HG03066 (cell line): ENCODE measurements around the gene FAM53B.
"Not testable (repeated sequence)": the region's sequence is repeated elsewhere in the genome, so short reads cannot be mapped to it uniquely, and the experiment has no call there.

Source experiments
- ATAC-seq: cut with Tn5 transposase; IDR thresholded peaks from one replicate; pipeline ENCODE4 v1.9.1; 2021; ENCODE audit warnings: low read depth; ENCODE audit not compliant: unreplicated experiment

The FAM53B gene, protein sequence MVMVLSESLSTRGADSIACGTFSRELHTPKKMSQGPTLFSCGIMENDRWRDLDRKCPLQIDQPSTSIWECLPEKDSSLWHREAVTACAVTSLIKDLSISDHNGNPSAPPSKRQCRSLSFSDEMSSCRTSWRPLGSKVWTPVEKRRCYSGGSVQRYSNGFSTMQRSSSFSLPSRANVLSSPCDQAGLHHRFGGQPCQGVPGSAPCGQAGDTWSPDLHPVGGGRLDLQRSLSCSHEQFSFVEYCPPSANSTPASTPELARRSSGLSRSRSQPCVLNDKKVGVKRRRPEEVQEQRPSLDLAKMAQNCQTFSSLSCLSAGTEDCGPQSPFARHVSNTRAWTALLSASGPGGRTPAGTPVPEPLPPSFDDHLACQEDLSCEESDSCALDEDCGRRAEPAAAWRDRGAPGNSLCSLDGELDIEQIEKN

DNA sequence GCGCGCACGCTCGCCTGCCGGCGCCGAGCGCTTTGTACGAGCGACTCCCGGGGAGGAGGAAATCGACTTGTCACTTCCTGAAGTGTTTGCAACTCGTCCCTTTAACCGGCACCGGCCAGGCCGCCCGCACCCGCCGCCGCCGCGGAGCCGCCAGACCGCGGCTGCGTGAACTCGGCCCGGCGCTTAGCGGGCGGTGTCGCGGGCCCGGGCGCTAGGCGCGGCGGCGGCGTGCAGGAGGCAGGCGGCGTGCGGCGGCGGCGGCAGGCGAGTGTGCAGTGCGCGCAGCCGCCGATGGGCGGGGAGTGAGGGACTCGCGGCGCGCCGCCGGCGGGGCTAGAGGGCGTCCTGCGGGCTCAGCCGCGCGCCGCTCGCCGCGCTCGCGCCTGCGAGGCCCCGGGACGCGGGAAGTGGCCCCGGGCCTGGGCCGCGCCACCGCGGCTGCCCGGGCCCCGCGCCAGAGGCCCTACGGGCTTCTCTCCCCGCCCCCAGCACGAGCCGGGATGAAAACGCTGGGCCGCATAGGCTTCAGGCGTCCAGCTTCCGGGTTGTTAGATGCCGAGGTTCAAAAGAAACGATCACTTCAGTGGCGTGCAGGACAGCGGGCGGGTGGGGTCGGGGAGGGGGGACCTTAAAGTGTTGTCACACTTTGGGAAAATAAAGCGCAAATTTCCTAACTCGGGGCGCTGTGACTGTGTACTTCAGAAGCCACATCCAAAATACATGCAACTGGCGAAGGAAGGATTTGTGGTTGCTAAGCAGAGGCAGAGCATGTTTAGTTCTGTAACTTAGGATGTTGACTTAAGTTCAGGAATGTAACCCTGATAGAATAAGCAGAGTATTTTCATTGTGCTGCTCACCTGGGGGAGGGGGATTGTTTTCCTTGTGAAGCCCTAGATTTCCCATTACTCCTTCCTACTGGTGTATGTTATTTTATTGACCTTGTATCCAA is at the start of gene FAM53B:
Gene FAM53B (minus strand): TSS at position 277 of the 949 bp plus-strand sequence. CDS start 37,665 bp downstream, outside the sequence.
- peak; percentile 58 for ATAC-seq

DNA sequence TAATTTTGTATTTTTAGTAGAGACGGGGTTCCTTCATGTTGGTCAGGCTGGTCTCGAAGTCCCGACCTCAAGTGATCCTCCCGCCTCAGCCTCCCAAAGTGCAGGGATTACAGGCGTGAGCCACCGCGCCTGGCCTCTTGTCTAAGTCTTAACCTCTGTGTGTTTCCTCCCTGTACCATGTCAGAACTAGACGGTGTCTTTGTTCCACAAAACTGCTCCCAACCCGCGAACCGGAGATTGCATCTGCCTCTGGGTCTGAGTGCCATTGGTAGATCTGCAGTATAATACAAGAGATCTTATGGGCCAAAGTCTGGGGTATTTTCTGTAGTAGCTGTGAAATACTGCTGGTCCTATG is 48.8 kb upstream of the FAM53B start:
- no peak for ATAC-seq

DNA sequence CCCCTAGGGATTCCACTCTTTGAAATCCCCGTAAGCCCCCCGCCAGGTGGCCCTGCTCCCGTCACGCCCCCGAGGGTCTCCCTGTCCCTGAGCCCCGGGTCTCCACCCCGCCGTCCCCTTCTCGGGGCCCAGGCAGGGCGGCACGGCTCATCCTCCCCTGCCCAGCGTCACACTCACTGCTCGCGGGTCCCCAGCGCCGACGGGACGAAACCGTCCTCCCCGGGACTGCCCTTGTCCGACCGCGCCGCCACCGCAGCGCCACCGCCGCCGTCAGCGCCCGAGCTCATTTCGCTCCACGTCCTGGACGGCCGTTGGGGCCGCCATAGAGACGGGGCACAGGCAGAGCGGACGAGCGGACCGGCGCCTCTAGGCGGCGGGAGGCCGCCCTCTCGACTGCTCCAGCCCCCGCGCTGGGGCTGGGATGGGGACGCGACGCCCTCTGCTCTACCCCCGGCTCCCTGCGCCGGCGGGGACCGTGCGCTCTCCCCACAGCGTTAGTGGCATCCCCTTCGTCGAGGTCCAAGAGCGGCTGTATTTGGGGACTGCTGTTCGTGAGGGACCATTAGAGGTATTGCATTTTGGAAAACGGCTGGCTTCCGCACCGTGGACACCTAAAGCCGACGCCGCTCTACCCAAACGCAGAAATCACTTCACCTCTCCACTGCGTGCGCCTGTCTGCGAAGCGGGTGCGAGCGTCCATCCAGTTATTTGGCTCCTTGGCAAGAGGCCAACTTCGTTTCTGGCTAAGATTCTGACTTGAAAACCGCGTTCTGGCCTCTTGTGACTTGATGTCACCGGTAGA is 47.6 kb upstream of the FAM53B start, which contains the start of gene EEF1AKMT2:
Gene EEF1AKMT2 (minus strand): TSS at position 341 of the 802 bp plus-strand sequence. CDS start 54 bp downstream, at position 287.
- ATAC-seq: peak; percentile 77

DNA sequence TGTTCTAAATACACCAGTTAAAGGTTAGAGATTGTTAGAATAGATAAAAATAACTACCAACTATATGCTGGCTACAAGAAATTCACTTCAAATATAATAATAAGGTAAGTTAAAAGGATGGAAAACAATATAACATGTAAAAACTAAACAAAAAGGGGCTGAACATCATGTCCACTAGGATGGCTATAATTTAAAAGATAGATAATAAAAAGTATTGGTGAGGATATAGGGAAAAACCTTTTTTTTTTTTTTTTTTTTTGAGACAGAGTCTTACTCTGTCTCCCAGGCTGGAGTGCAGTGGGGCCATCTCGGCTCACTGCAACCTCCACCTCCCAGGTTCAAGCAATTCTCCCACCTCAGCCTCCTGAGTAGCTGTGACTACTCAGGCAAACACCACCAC is 38.7 kb upstream of the FAM53B start:
- ATAC-seq: not testable (repeated sequence)

DNA sequence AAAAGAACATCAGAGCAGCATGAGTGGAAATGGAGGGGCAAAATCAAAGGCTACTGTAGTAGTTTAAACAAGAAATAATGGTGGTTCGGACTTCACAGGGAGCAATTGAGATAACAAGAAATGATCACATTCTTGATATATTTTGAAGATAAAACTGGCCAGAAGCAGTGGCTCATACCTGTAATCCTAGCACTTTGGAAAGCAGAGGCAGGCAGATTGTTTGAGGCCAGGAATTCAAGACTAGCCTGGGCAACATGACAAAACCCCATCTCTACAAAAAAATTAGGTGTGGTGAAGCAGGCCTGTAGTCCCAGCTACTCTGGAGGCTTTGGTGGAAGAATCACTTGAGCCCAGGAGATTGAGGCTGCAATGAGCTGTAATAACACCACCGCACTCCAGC is 24.6 kb upstream of the FAM53B start:
- no peak for ATAC-seq

- ATAC-seq: no peak
Measured at GRCh38 chr10:124765256-124765655, 21.1 kb upstream of the FAM53B start.

GRCh38 chr10:124763267-124763666 is 19.1 kb upstream of the FAM53B start:
- ATAC-seq: no peak

- no peak for ATAC-seq
Measured at GRCh38 chr10:124762281-124762680, 18.1 kb upstream of the FAM53B start.

DNA sequence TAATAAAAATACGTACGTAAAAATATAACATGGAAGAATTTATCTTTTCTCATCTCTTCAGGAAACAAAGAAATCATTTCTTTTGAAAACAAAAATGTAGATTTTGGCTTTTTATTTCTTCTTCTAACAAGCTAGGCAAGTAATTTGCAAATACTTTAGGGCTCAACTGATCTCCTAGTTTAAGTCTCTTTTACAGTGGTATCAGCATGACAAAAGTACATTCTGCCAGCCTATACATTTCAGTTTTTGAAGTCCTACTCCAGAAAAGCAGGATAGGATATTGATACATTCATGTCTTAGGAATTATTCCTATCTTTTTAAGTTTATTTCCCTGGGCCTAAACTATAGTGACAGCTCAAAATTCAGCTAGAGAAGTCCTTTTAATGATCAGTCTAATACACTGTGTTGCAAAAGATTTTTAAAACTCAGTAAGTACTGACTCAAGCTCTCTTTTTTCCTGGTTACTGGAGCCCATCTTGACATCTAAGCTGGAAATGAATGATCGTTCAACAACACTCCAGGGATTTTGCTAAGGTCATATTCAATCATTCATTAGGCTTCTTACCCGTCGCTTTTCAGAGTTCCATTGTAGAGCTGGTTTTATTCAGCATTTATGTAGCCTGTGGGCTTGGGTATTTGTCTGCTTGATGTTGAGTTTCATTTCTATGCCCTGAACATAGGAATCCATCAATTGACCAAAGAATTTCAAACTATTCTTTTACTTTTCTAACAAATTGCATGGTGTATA is 12.2 kb upstream of the FAM53B start:
- ATAC-seq: no peak

GRCh38 chr10:124755581-124755980 is 11.4 kb upstream of the FAM53B start:
- ATAC-seq: no peak

DNA sequence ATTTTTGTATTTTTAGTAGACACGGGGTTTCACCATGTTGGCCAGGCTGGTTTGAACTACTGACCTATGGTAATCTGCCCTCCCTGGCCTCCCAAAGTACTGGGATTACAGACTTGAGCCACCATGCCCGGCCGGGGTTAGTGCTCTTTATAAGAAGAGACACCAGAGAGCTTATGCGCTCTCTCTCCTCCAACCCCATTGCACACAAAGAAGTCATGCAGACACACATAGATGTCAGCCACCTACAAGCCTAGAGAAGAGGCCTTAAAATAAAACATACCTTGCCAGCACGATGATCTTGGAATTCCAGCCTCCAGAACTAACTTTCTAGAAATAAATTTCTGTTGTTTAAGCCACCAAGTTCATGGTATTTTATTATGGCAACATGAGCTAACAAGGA is 10.0 kb upstream of the FAM53B start:
- no peak for ATAC-seq

GRCh38 chr10:124748953-124749645 is 4.9 kb upstream of the FAM53B start:
- no peak for ATAC-seq

DNA sequence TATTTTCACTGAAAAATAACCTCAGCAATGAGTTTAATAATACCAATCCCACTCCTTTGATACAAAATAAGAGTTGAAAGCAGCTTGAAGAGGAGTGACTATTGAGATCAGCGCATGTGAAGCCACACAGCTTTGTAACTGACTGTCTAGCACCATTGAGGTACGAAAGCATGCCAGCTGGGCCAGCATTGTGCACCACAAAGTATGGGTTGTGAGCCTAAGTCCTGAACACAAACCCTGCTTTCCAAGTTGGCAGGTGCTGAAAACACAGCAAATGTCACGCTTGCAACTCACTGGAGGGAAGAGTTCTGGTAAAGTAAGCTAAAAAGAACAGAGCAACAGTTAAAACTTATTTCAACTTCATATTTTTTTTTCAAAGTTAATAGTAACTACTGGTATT is 4.0 kb upstream of the FAM53B start:
- no peak for ATAC-seq

DNA sequence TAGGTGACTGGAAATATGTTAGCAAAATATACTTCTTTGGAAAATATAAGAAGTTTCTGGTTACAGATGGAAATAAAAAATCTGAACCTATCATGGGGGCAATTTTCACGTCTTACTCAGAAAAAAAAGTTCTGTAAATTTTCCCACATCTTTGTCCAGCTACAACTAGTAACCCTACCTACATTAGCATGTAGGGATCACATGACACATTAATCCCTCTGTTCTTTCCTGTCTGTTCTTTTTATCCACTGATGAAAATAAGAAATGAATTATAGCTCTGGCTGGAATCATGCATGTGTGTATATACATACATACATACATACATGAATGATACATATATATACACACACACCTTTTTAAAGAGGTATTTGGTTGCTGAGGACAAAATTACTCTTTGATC is 3.6 kb upstream of the FAM53B start:
- ATAC-seq: no peak

- no peak for ATAC-seq
Measured at GRCh38 chr10:124746992-124747391, 2.8 kb upstream of the FAM53B start.

GRCh38 chr10:124746447-124746846 is 2.3 kb upstream of the FAM53B start:
- not testable (repeated sequence) for ATAC-seq

- no peak for ATAC-seq
Measured at GRCh38 chr10:124745673-124746072, 1.5 kb upstream of the FAM53B start.

DNA sequence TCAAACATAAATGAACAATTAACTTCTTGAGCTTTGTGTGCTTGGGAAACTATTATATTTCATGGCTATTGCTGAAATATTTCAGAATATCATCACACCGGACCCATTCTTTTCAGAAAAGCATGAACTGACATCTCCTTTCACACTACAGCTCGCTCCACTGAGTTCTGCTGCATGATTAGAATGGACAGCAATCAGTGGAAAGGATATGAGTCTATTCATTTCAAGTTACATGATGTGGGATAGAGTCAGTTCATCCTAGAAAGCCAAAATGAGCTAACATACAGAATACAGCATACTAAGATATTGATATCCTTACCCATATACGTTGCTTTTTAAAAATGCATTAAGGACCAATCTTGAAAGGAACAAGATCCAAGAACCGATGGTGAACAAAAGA is 1.1 kb upstream of the FAM53B start:
- ATAC-seq: no peak
